HG03520 (cell line): ENCODE measurements around the gene MLYCD.
A peak's percentile ranks its signal among the peaks of the same experiment; 100 is the strongest.

ENCODE experiments used
- ATAC-seq: cut with Tn5 transposase; IDR thresholded peaks from one replicate; pipeline ENCODE4 v1.9.1; 2021; ENCODE audit warnings: mild to moderate bottlenecking, moderate library complexity; ENCODE audit not compliant: unreplicated experiment

The MLYCD gene

GRCh38 chr16:83898463-83899271, at the start of gene MLYCD:
TSS of gene MLYCD (plus strand) at chr16:83899115. CDS start at chr16:83899145, 30 bp downstream.
- peak; percentile 87 for ATAC-seq

GRCh38 chr16:83849421-83849820, 49.5 kb upstream of the MLYCD start:
- no peak for ATAC-seq

GRCh38 chr16:83850947-83851346, 48.0 kb upstream of the MLYCD start:
- ATAC-seq = no peak

- ATAC-seq = no peak
Observed at GRCh38 chr16:83851473-83851872, 47.4 kb upstream of the MLYCD start.

GRCh38 chr16:83852774-83853173, 46.1 kb upstream of the MLYCD start:
- ATAC-seq = no peak

- ATAC-seq = no peak
Observed at GRCh38 chr16:83853834-83854233, 45.1 kb upstream of the MLYCD start.

GRCh38 chr16:83854420-83854819, 44.5 kb upstream of the MLYCD start:
- ATAC-seq = no peak

GRCh38 chr16:83856792-83857191, 42.1 kb upstream of the MLYCD start:
- no peak for ATAC-seq

GRCh38 chr16:83859265-83859664, 39.6 kb upstream of the MLYCD start:
- ATAC-seq = no peak

- no peak for ATAC-seq
Observed at GRCh38 chr16:83862661-83863060, 36.3 kb upstream of the MLYCD start.

- no peak for ATAC-seq
Observed at GRCh38 chr16:83863682-83864081, 35.2 kb upstream of the MLYCD start.

- no peak for ATAC-seq
Observed at GRCh38 chr16:83870830-83871229, 28.1 kb upstream of the MLYCD start.

- no peak for ATAC-seq
Observed at GRCh38 chr16:83878838-83879237, 20.1 kb upstream of the MLYCD start.

- ATAC-seq = no peak
Observed at GRCh38 chr16:83882163-83882885, 16.6 kb upstream of the MLYCD start.

- ATAC-seq = no peak
Observed at GRCh38 chr16:83886199-83886971, 12.5 kb upstream of the MLYCD start.

- no peak for ATAC-seq
Observed at GRCh38 chr16:83887080-83887479, 11.8 kb upstream of the MLYCD start.

- no peak for ATAC-seq
Observed at GRCh38 chr16:83887564-83887963, 11.4 kb upstream of the MLYCD start.

- ATAC-seq = no peak
Observed at GRCh38 chr16:83888672-83889044, 10.3 kb upstream of the MLYCD start.

- no peak for ATAC-seq
Observed at GRCh38 chr16:83890359-83890758, 8.6 kb upstream of the MLYCD start.

GRCh38 chr16:83891742-83892141, 7.2 kb upstream of the MLYCD start:
- no peak for ATAC-seq

GRCh38 chr16:83895243-83895642, 3.7 kb upstream of the MLYCD start:
- ATAC-seq = no peak

- no peak for ATAC-seq
Observed at GRCh38 chr16:83895942-83896341, 3.0 kb upstream of the MLYCD start.
